PFSK-1 (cell line): Measurements from ENCODE around the gene SPATA1.

Experiments used
- POLR2AphosphoS5 ChIP-seq: IDR thresholded peaks from 2 replicates; pipeline ENCODE4 v1.6.1; 2012; ENCODE audit warnings: low read depth, mild to moderate bottlenecking, control low read depth, low read length, moderate library complexity
- SIN3A ChIP-seq: IDR thresholded peaks from 2 replicates; pipeline ENCODE4 v1.6.1; 2012; ENCODE audit warnings: mild to moderate bottlenecking, low read length, moderate library complexity, borderline replicate concordance; ENCODE audit not compliant: insufficient read depth
- TAF1 ChIP-seq: IDR thresholded peaks from 2 replicates; pipeline ENCODE4 v1.6.1; 2012; ENCODE audit warnings: low read length, control low read depth, borderline replicate concordance; ENCODE audit not compliant: insufficient read depth

DNA sequence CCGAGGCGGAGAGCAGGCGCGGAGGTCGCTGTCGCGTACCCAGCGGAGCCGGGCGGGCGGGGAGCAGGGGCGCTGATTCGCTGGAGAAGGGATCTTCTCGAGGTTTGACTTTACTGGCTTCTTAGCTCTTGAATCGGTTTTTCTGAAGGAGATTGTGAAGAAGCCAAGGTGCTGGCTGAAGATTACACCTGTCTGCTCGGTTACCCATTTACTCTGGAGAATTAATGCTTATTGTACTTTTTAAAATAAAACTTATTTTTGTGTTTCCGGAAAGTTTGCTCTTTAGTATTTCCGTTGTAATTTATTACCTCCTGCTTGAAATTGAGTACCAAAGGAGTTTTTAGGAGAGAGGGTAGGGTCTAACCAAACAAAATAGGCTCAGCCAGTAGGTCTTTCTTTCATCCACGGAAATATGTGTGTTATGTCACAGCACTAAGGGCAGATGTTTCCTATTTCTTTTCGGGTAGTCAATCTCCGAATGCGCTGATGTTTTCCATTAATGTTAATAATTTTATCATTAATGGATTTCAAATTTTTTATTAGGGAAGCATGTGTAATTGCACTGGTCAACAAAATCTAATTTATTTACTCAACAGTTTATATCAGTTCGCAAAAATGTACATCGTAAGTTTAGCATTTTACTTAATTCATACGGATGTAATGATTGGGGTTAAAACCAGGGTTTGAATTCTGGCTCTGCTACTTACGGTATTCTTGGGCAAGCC, 705 bp downstream of the SPATA1 start:
- no peak for TF ChIP-seq TAF1
- no peak for TF ChIP-seq SIN3A
- no peak; the same call in 1 of the 2 replicates for TF ChIP-seq POLR2AphosphoS5
